HG02678 (cell line): Measurements from ENCODE around the gene HOTAIR.

ENCODE experiments used
- ATAC-seq: cut with Tn5 transposase; IDR thresholded peaks from one replicate; pipeline ENCODE4 v1.9.1; 2021; ENCODE audit warnings: mild to moderate bottlenecking, moderate library complexity; ENCODE audit not compliant: unreplicated experiment

HOTAIR gene

DNA sequence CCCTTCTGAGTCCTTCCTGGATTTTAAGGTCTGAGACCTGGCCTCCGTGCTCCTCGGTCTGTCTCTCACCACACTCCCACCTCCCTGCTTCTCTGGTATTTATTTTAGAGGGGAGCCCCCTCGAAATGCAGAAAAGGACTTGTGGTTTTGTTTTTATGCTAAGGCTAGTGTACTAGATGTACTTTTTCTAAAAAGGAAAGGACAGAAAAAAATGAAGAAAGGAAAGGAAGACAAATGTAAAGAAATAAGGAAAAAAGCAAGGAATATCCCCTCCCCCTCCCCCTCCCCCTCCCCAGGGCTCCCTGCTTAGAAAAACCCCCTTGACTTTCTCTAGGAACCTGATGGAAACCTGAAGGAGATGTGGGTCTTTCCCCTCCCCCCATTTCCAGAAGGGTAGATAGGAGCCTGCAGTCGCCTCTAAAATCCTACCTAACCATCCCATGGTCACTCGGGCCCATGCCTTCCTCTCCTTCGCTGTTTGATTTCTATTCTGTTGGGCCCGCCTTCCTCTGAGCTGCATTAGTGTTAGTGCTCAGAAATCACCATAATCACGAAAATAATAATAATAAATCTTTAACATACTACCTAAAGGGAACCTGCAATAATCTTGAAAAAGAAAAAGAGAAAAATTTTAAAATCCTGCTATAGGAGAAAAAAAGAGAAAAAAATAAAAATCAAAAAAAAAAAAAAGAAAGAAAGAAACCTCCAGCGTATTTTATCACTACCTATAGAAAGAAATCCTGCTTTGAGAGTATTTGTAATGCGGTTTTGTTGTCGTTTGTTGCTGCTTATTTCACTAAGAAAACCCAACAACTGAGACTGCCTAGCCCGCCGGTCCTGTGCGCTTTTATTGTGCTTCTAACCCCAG lies 37.1 kb upstream of the HOTAIR start:
- ATAC-seq, result no peak

DNA sequence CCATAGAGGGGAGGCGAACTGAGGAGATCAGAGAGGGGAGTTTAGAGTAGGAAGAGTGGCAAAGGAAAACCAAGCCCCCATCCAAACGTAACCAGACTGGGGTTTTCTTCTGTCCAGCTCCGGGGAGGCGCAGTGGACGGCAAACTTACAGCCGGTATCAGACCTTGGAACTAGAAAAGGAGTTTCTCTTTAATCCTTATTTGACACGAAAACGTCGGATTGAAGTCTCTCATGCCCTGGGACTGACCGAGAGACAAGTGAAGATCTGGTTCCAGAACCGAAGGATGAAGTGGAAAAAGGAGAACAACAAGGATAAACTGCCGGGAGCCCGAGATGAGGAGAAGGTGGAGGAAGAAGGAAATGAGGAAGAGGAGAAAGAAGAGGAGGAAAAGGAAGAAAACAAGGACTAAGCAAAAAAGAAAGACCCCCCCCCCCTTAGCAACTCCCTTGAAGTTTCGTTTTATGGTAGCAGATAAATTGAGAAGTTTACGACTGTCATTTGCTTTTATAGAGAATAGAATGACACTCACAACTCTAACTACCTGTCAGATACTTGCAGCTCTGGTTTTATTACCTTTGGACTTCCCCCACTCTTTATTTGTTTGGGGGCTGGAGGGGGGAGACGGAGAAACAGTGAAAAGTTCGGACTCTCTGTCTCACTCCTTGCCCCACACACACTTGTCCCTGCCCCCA lies 36.4 kb upstream of the HOTAIR start:
- ATAC-seq, result no peak

DNA sequence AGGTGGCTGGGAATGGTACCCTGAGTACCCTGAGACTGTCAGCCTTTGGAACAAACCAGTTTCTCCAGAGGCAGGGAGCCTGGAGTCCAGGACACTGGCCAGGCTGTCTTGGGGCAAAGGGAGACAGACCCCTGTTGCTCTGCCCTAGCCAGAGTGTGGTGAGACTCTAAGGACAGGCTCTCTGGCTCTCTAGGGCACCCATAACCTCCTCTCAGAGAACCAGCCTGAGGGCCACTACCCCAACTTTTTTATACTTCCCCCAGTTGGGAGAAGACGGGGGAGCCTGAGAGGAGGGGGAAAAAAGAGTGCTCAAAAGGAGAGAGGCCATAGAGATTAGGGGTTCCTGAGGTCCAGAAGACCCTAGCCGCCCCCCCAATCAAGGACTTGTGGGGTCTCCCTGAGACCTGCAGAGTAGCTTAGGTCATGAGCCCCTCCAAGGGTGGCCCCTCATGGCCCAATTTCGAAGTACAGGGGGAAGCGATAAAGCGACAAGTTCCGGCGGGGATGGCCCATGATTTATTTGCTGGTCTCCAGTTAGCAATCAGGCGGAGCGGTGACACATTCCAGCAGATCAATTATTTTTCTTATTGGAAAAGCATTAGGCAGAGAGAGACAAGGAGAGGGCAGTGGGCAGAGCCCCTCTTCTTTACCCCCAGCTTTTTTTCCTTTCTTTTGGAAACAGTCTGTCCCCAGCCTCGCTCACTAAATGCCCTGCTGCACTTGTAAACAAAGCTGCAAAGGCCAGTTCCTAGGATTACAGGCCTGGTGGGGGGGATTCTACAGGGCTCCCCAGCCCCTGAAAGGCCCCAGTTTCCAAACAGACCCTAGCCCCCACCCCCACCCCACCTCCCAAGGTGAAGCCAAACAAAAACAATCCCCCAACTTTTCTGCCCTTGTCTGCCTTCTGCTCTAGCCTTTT lies 35.6 kb upstream of the HOTAIR start:
- no peak for ATAC-seq

DNA sequence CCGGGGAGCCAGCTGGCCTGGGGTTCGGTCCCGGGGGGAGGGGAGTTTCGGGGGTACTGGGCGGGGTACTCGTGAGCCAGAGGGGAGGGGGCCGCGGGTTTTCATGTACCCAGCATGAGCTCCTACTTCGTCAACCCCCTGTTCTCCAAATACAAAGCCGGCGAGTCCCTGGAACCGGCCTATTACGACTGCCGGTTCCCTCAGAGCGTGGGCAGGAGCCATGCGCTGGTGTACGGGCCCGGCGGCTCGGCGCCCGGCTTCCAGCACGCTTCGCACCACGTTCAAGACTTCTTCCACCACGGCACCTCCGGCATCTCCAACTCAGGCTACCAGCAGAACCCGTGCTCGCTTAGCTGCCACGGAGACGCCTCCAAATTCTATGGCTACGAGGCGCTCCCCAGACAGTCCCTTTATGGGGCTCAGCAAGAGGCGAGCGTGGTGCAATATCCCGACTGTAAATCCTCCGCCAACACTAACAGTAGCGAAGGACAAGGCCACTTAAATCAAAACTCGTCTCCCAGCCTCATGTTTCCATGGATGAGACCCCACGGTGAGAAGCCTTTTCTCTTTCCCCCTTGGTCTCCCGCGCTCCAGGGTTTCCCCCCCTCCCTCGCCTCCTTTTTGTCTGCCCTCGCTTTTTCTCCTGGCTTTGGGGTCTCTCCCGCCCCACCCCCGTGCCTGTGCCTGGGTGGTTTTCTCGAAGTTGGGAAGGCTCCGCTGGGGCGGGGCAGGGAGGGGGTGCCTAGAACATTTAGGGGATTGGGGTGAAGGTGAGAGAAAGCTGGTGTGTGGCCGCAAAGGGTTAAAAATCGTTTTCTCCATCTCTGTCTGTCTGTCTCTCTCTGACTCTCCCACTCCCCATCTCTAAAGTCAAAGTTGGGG lies 34.7 kb upstream of the HOTAIR start:
- ATAC-seq, result no peak

DNA sequence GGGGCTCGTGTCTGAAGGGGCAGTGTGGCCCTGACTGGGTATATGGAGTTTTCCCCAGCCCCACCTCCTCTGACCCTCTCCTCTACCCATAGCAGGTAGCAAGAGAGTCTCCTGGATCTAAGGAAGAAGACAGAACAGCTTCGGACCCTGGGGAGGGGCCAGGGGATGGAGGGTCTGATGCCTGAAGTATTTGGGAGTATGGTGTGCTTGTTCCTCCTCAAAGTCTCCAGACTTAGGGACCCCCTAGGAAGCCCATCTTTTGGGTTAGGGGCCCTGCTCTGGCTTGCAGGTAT lies 33.5 kb upstream of the HOTAIR start:
- ATAC-seq, result no peak

DNA sequence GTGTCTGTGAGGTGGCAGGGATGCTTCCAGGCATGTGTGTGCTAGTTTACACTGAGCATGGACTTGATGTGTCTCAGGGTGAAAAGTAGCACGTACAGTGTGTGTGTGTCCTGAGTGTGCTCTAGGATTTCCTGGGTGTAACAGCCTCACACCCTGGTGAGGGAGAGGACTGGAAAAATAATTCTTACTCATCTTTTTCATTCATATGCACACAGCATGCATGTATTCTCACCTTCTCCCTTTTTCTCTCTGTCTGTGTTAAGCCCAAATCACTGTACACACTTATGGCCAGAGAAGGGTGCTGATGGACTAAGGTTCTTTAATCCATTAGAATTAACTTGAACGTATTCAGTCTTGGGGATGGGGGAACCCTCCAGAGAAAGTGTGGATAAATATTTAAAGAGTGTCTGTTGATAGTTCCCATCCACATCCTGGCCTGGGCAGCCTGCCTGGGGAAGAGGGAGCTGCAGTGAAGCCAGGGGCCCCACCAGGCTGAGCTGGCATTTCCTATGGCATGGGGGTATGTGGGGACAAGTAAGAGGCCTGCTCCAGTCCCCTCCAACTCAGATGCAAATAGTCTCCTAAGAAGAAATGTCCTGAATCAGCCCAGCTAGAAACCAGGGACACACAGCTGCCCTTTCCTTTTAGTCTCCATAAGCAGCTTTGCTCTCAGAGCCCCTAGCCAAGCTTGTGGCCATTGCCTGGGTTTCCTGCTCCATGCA lies 32.9 kb upstream of the HOTAIR start:
- no peak for ATAC-seq

DNA sequence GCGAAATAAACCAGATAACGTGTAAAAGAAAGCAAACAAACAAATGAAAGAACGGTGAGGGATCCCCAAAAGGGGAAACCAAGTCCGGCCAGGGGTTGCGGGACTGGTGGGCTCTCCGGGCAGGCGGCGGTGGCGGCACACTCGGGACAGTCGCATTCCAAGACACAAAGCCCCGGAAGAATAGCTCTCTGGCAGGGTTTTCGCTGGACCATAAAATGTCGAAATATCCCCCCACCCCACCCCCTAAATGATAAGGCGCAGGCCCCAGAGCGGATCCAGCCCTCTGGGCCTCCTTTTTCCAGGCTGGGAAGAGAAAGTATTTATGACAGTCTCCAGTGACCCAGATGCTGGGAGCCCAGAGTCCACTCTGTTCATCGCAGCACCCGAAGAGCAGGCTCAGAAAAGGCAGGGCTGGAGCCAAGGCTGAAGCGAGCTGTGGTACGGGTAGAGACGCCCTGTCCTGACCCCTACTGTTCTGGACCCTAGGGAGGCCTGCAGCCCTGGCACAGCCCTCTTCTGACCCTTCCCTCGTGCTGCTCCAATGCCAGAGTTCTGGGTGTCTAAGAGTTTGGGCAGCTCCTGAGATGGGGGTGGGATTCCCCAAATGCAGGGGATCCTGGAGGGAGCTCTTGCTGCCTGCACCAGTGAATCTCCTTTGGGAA lies 31.9 kb upstream of the HOTAIR start:
- ATAC-seq, result no peak

DNA sequence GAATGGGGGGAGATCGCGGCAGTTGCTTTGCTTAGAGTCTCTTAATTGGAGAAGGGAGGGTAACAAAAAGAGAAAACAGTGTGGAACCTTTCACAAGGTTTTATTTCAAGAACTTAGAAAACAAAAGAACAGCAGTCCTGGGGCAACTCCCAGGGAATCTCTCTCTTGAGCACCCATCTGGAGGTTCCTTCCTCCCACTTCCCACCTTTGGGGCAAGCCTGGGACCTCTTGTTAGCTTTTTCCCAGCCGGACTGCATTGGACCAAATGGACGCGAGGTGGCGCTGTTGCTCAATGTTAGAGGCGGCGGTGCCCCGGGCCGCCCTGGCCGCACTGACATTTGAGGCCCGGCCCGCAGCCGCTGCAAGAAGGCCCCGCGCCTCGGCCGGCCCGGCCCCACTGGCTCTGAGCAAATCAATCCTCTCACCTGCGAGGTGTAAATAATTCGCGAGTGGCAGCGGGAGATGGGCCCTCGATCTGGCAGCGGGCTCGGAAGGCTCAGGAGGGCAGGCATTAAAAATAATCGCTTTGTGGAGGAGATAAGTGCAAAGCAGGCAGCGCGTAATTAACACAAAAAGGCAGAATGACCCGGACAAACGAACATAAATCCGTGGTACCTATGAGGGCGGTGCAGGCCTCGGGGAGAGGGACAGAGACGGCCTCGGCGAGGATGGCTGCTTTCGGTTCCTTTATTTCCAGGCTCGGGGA lies 31.3 kb upstream of the HOTAIR start:
- ATAC-seq, result peak; percentile 76

DNA sequence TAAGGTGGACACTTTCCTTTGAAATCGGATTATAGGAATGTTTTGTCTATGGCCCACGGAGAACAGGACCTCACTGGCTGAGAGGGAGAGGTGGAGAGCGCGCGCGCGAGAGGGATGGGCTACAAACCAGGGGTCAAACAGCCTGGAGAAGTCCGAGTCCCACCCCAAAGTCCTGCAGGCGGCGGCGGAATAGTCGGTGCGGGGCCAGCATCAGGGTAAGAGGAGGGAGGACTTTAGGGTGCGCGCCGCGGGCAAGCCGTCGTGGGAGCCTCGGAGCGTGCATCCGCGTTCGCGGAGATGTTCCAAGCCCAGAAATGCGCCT lies 30.7 kb upstream of the HOTAIR start:
- no peak for ATAC-seq

DNA sequence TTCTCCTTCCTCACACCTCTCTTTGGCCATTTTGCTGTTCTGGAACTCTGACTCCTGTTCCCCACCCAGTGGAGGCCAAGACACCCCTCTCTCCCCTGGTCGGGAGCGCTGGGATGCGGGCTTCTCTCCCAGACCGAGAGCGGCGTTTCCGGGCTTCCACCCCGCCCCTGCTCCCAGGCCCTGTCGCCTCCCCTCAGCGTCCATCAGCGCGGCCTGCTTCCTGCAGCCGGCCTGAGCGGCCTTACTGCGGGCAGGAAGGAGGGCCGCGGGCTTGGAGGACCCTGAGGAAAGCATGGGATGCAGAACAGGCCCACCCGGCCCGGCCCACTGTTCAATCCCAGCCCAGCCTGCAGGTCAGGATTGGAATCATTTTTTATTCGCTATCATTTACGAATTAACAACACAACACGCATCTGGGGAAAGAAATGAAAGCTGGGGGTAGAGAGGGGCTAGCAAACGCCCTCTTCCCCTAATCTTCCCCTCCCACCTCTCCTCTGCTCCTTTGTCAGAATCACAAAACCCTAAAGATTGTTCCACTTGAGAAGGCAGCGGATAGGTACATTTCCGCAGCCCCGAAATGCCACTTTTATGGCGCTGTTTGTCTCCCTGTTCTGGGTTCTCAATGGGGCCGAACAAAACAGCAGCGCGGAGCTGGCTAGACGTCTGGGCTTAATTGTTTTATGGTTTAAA lies 30.2 kb upstream of the HOTAIR start:
- no peak for ATAC-seq

DNA sequence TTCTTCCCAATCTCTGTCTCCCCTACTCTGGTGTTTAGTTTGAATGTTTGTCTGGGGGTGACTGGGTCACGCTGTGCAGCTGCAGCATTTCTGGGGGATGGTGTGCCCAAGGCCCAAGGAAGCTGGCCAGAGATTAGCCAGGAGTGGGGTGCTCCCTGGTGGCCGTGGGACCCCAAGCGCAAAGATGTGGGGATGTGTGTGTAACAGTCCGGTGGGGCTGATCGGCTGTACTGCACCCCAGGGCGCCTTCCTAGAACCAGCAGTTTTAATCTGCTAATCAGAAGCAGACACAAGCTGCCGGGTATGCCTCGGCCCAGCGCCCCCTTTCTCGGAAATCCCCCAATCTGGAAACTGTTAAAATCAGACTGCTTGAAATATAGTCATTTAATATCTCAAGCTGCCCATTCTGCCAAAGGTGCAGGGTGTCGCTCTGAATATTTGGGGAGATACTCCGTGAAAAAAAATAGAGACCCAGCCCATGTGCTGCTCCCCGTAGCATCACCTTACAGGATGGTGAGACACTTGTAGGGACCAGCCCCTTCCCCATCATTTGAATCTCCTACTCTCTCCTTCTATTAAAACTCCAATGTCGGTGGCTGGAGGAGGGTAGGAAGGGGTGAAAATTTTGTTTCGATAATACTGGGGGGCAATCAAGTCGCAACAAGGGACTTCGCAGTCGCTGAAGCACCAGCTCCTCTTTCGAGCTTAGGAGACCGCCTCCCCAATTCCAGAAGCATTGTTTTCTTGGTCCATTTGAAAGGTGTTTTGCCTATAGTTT lies 29.5 kb upstream of the HOTAIR start:
- ATAC-seq, result no peak

DNA sequence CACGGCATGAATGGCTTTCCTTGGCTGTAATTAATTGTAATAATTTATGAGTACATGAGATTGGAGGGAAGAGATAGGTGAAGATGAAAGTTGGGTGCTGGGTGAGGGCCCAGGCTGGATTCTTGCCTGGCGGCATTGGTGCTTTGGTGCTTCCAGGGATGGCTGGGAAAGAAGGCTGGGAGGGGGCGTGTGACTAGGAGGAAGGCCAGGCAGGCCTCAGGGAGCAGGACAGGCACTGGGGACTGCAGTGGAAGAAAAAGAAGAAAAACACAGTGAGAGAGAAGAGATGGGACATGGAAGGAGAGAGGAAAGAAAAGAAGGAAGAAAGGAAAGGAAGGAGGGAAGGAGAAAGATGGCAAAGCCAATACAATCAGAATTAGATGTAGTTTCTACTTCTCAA lies 28.9 kb upstream of the HOTAIR start:
- no peak for ATAC-seq

DNA sequence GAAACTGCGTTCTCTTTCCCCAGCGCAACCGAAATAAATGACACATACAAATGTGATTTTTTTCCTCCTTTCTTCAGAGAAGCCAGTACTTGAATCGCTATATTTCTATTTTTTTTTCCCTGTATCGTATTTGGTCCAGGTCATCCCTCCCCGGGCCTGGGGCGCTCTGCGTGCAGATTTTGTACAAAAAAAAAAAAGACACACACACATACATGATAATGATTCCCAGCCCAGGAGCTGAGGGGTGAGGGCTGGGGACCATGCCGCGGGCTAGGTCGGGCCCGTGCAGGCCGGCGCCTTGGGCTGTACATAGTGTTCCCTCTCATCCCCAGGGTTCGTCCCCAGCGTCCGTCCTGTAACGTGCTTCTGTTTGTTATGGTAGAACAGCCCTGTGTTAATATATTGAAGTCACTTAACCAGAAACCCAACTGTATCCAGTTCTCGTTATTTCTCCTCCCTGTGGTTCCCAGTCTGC lies 28.2 kb upstream of the HOTAIR start:
- no peak for ATAC-seq

DNA sequence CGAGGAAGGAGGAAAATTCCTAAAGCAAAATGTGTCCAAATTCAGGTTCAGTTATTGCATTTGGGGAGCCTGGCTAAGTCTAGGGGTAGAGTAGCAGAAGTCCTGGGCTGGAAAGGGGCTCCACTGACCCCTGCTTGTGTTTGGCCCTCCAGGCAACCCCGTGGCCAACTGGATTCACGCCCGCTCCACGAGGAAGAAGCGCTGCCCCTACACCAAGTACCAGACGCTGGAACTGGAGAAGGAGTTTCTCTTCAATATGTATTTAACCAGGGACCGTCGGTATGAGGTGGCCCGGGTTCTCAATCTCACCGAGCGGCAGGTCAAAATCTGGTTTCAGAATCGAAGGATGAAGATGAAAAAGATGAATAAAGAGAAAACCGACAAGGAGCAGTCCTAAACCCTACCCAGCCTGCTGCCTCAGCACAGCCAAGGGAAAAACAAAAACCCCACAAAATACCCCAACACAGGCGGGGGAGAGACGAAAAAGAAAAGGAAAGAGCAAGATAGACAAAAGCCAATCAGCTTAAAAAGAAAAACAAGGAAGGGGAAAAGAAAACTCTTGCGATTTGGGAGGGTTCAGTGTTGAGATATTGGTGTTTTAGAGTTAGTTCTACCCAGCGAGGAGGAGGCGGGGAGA lies 27.6 kb upstream of the HOTAIR start:
- ATAC-seq, result no peak

DNA sequence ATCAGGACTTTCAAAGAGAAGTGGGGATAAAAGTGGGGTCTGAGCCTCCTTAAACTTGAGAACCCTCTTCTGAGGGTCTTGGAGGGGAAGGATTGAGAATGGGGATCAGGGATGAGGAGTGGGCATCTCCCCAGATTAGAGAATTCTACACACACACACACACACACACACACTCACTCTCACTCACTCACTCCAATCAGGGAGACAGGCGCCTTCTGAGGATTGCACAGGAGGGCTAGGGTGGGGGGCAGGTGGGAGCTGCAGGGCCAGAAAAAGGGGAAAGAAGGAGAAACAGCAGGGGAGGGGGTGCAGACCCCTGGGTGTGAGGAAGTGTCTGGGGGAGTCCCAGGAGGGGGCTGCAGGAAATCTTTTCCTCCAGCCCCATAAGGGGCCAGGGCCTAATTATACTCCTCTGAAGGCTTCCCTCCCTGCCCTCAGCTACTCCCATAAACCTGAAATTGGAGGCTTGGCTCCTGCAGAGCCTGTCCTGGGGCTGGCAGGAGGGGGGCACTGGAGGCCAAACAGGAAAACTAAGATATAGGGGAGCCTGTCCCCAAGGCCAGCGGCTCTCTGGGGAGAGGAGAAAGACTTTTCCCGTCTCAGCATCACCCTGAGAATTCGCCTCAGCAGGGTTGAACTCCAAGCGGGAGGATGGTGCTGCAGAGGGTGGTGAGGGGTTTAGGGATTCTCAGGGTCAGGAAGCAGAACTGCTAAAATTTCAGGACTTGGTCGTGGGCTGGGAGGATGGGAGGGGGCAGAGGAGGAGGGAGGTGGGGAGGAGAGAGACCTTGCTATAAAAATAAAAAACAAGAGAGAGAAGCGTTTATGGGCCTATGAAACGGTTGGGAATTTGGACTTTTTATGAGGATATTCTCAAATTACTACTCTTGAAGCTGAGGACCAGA lies 26.8 kb upstream of the HOTAIR start:
- no peak for ATAC-seq
